Natural killer cell (primary cell): ENCODE measurements around the gene APOL4. TPM values are rescaled to one million over a fixed set of nuclear protein-coding genes. Genes with fewer than 3 reads are reported as not detected.

Experiments used
- ATAC-seq, 3 donors: fragments of 150-1000 bp in 2 of 3; fragments of 200-7000 bp in 1 of 3; cut with Tn5 transposase; 1 replicate in 1 of 3; 2 replicates in 2 of 3; pipeline ENCODE4 v1.10.0; 2021; ENCODE audit warnings: mild to moderate bottlenecking in 2 of 3, moderate library complexity in 2 of 3
- DNase-seq, 2 donors: peaks; one replicate each; pipeline versions ENCODE4 v3.0.0 to v3.0.0-alpha.2; 2013 to 2021; ENCODE audit warnings: mixed read lengths in 1 of 2
- H3K27ac ChIP-seq: one replicate; pipeline ENCODE4 v1.5.1; 2013; ENCODE audit warnings: mild to moderate bottlenecking, low read length
- H3K27me3 ChIP-seq: one replicate; pipeline ENCODE4 v1.6.1; 2013; ENCODE audit warnings: low read length; ENCODE audit not compliant: control insufficient read depth, insufficient read depth
- H3K36me3 ChIP-seq: one replicate; pipeline ENCODE4 v1.6.1; 2013; ENCODE audit warnings: low read length; ENCODE audit not compliant: control insufficient read depth, insufficient read depth
- H3K4me1 ChIP-seq: one replicate; pipeline ENCODE4 v1.6.1; 2013; ENCODE audit warnings: low read length; ENCODE audit not compliant: control insufficient read depth, insufficient read depth
- H3K4me3 ChIP-seq: one replicate; pipeline ENCODE4 v1.5.1; 2013; ENCODE audit warnings: low read length
- H3K9me3 ChIP-seq: one replicate; pipeline ENCODE4 v1.6.1; 2013; ENCODE audit warnings: low read length; ENCODE audit not compliant: control insufficient read depth, insufficient read depth
- H3K27ac Mint-ChIP-seq, 2 donors: one replicate each; pipeline ENCODE4 v1.8.0; 2022; ENCODE audit warnings: mild to moderate bottlenecking in 2 of 2, mixed read lengths in 2 of 2, moderate library complexity in 1 of 2
- H3K27me3 Mint-ChIP-seq, 2 donors: one replicate each; pipeline ENCODE4 v1.8.0; 2022; ENCODE audit warnings: low read depth in 2 of 2, mixed read lengths in 2 of 2
- H3K36me3 Mint-ChIP-seq: one replicate; pipeline ENCODE4 v1.8.0; 2022; ENCODE audit warnings: mixed read lengths
- H3K4me1 Mint-ChIP-seq, 2 donors: one replicate each; pipeline ENCODE4 v1.8.0; 2022; ENCODE audit warnings: mixed read lengths in 2 of 2
- H3K4me3 Mint-ChIP-seq: one replicate; pipeline ENCODE4 v1.8.0; 2022; ENCODE audit warnings: mild to moderate bottlenecking, moderate library complexity, mixed read lengths
- H3K9me3 Mint-ChIP-seq, 2 donors: one replicate each; pipeline ENCODE4 v1.8.0; 2022; ENCODE audit warnings: mixed read lengths in 2 of 2
- CTCF ChIP-seq: fragments of 200-600 bp; IDR thresholded peaks from one replicate; pipeline ENCODE4 v1.8.0; 2022; ENCODE audit warnings: antibody characterized with exemption
- WGBS: methylation state at CpG from one replicate; pipeline ENCODE4 v1.1.7; 2013; ENCODE audit warnings: missing lambda C conversion rate; ENCODE audit not compliant: insufficient coverage; 5-methylcytosine and 5-hydroxymethylcytosine counted together
- intact Hi-C: fragments of 100-400 bp; cut with micrococcal nuclease; formaldehyde crosslinking; loops from one replicate; pipeline ENCODE4 v1.14.2; 2022
- total RNA-seq, 4 donors: library from RNA; stranded (reverse); fragments of 120-200 nt in 1 of 4; gene quantifications; one replicate each; pipeline versions ENCODE4 v1.2.3 to v1.2.4, GENCODE V29; 2013 to 2022

APOL4 gene
- total RNA-seq, 3 donors from 2014 or later (not counting 1 experiment from before 2014, with no cell fraction given) = 0.70 TPM; not detected in 2

- WGBS = 72% methylated on average over 3 of the region's 3 CpGs
- no peak overlapping the region for H3K27ac Mint-ChIP-seq
- Histone ChIP-seq H3K27me3 (no peaks in the 10 kb centered on the region), H3K36me3 (no peaks in the 10 kb centered on the region), H3K27ac (no peak overlapping the region), H3K9me3 (no peaks in the 10 kb centered on the region), H3K4me1 (peaks cover 4% of the 10 kb centered on the region), H3K4me3 (no peak overlapping the region)
- intact Hi-C loops = no loop called here
- ATAC-seq = no peak
- no peaks in the 10 kb centered on the region for H3K9me3 Mint-ChIP-seq
- DNase-seq = no peak
- H3K4me3 Mint-ChIP-seq = no peak overlapping the region
- peaks cover 2% of the 10 kb centered on the region in 2 donors for H3K4me1 Mint-ChIP-seq
- TF ChIP-seq CTCF = no peak
- H3K27me3 Mint-ChIP-seq = no peaks in the 10 kb centered on the region
- H3K36me3 Mint-ChIP-seq = no peaks in the 10 kb centered on the region
These were observed 29.7 kb downstream of the APOL4 start for GRCh38 chr22:36171941-36172340.

DNA sequence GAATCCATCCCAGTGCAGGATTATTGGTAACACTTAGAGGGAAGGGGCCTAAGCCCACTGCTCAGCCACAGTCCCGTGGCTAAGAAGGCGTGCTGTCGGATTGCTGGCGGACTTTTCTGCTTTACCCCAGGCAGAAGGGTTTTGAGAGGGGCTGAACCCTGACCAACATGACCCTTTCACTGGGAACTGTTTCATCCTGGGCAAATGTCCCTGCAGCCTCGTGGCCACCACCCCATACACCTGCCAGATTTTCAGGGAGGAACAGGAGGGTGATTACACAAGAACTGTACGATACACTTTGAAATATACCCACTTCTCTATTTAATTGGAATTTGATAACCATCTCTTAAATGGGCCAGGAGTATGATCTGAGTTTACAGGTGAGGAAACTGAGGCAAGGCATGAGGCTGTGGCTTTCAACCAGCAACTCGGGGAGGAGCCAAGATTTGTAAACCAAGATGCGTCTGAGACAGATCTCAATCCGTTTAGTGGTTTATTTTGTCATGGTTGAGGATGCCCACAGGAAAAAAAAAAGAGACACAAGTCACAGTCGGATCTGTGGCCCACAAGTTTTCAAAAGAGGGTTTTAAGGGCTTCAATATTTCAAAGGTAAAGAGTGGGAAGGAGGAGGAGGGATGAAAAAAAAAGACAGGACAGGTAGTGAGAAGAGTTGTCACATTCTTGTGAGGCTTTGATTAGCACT is 34.9 kb downstream of the APOL4 start:
- intact Hi-C loops = no loop called here
- Mint-ChIP-seq H3K4me3 (peak overlapping the region; percentile 32), H3K27ac (peak overlapping the region; percentile 41 to 100), H3K36me3 (no peaks in the 10 kb centered on the region), H3K4me1 (peaks cover 31 to 37% of the 10 kb centered on the region in 2 donors), H3K27me3 (no peaks in the 10 kb centered on the region), H3K9me3 (no peaks in the 10 kb centered on the region)
- DNase-seq (peak in 1 of 2 donors; percentile 56), ATAC-seq (peak in 1 of 3 donors; percentile 34)
- Histone ChIP-seq H3K27me3 (no peaks in the 10 kb centered on the region), H3K27ac (peak overlapping the region; percentile 60), H3K36me3 (no peaks in the 10 kb centered on the region), H3K9me3 (no peaks in the 10 kb centered on the region), H3K4me3 (no peak overlapping the region), H3K4me1 (peaks cover 31% of the 10 kb centered on the region)
- WGBS = 58% methylated on average over 9 of the region's 10 CpGs
- TF ChIP-seq CTCF = no peak

- ATAC-seq = no peak
- intact Hi-C loops = no loop called here
These were observed 35.5 kb downstream of the APOL4 start for GRCh38 chr22:36166086-36166485.

More at GRCh38 chr22:36166086-36166485, 35.5 kb downstream of the APOL4 start:
- Histone ChIP-seq H3K4me3 (no peak overlapping the region), H3K36me3 (no peaks in the 10 kb centered on the region), H3K27ac (peak overlapping the region; percentile 60), H3K4me1 (peaks cover 37% of the 10 kb centered on the region), H3K27me3 (no peaks in the 10 kb centered on the region), H3K9me3 (no peaks in the 10 kb centered on the region)
- Mint-ChIP-seq H3K27me3 (no peaks in the 10 kb centered on the region), H3K36me3 (no peaks in the 10 kb centered on the region), H3K4me3 (no peak overlapping the region), H3K9me3 (no peaks in the 10 kb centered on the region), H3K4me1 (peaks cover 37 to 43% of the 10 kb centered on the region in 2 donors), H3K27ac (peak overlapping the region; percentile 41 to 100)
- 100% methylated on average over 3 of the region's 3 CpGs for WGBS
- peak in 1 of 2 donors; percentile 63 for DNase-seq
- TF ChIP-seq CTCF = no peak
